HL-60 (cell line): ENCODE results near the gene CHKB.

ENCODE experiments used
- POLR2AphosphoS5 ChIP-seq: IDR thresholded peaks from 2 replicates; pipeline ENCODE4 v1.6.1; 2012; ENCODE audit warnings: low read depth
- SPI1 ChIP-seq: IDR thresholded peaks from 2 replicates; pipeline ENCODE4 v1.6.1; 2012; ENCODE audit warnings: low read depth, mild to moderate bottlenecking, borderline replicate concordance
- TF ChIP-seq, protein P1 (sequence below): IDR thresholded peaks from one replicate; pipeline ENCODE4 v1.5.1; 2011; ENCODE audit warnings: low read length, control low read depth, inconsistent platforms; ENCODE audit not compliant: insufficient read depth

DNA sequence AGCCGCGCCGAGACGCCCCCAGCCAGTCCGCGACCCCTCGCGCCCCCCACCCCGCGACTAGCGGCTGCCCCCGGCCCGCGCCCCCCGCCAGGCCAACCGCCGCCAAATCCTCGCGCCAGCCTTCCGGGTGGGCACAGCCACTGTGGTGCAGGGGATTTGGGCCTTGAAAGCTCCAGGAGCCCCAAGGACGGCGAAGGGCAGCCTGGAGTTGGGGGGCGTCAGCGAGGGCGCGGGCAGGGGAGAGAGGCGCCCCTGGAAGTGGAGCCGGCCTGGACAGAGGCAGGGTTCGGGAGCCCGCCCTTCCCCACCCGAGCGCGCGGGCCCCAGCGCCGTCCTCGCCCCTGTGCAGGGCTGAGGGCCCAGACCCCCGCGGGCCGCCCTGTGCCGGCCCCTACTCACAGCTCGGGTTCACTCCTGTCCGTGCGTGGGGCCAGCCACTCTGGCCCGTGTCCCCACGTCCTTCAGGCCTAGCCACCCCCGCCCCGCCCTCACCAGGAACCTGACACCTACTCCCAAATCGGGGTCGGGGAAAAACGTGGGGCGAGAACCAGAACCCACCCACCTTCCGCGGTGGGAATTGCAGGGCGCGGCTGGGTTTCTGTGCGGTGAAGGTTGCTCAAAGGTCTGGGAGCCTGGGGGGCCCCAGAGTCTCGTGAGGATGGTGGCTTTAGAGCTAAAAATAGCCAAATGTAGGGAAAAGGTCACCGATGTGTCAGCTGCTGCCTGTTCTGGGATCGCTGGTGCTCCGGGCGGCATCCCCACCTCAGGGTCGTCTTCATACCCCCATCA lies 4.5 kb downstream of the CHKB start, which contains the start of gene CPT1B:
- TF ChIP-seq, protein P1, sequence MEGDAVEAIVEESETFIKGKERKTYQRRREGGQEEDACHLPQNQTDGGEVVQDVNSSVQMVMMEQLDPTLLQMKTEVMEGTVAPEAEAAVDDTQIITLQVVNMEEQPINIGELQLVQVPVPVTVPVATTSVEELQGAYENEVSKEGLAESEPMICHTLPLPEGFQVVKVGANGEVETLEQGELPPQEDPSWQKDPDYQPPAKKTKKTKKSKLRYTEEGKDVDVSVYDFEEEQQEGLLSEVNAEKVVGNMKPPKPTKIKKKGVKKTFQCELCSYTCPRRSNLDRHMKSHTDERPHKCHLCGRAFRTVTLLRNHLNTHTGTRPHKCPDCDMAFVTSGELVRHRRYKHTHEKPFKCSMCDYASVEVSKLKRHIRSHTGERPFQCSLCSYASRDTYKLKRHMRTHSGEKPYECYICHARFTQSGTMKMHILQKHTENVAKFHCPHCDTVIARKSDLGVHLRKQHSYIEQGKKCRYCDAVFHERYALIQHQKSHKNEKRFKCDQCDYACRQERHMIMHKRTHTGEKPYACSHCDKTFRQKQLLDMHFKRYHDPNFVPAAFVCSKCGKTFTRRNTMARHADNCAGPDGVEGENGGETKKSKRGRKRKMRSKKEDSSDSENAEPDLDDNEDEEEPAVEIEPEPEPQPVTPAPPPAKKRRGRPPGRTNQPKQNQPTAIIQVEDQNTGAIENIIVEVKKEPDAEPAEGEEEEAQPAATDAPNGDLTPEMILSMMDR = no peak
- TF ChIP-seq POLR2AphosphoS5 = peak; percentile 24; the same call in 1 of the 2 replicates
- no peak for TF ChIP-seq SPI1
